NCI-H128 (cell line): ENCODE measurements around the gene AAGAB.

Experiments used
- DNase-seq: peaks from one replicate; lab custom pipeline; 2025; ENCODE audit not compliant: unreplicated experiment; lab: John Stamatoyannopoulos, UW

Gene AAGAB

GRCh38 chr15:67174864-67175573, 79.4 kb downstream of the AAGAB start:
- no peak for DNase-seq

DNA sequence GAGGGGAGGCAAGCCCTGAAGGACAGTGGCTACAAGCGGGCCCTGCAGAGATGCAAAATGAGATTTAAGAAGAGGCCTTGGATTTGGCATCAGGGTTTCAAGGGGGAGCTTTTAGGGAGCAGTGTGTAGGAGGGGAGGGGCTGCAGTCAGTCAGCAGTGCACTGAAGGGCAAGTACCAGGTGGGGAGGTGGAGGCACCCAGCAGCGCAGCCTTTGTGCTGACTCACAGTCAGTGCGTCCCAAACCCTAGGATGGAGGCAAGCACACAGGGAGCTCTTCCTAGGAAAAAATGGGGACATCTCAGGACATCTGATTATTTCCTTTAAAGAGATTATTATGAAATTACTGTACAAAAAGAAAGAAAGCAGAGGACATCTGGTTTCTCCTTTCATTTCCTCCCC, 80.0 kb downstream of the AAGAB start:
- DNase-seq, result no peak

GRCh38 chr15:67173786-67174185, 80.7 kb downstream of the AAGAB start:
- no peak for DNase-seq

DNA sequence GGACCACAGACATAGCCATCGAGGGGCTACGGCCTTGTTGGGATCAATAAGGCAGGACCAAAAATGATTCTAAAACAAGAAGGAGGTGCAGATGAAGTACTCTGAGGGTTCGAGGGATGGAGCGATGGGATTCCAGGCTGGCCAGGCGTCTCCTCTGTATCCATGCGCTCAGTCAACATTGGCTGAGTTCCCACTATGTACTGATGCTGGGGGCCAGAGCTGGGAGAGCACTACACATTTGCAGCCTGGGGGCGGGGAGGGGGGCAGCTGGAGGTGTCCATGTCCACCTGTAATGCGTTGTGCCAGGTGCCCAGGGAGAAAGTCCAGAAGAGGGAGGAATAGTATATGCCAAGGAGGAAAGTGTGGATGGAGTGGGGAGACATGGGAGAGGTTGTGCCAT, 81.5 kb downstream of the AAGAB start:
- no peak for DNase-seq

GRCh38 chr15:67172172-67172571, 82.3 kb downstream of the AAGAB start:
- no peak for DNase-seq

- no peak for DNase-seq
These were observed 83.0 kb downstream of the AAGAB start for GRCh38 chr15:67171471-67171870.

DNA sequence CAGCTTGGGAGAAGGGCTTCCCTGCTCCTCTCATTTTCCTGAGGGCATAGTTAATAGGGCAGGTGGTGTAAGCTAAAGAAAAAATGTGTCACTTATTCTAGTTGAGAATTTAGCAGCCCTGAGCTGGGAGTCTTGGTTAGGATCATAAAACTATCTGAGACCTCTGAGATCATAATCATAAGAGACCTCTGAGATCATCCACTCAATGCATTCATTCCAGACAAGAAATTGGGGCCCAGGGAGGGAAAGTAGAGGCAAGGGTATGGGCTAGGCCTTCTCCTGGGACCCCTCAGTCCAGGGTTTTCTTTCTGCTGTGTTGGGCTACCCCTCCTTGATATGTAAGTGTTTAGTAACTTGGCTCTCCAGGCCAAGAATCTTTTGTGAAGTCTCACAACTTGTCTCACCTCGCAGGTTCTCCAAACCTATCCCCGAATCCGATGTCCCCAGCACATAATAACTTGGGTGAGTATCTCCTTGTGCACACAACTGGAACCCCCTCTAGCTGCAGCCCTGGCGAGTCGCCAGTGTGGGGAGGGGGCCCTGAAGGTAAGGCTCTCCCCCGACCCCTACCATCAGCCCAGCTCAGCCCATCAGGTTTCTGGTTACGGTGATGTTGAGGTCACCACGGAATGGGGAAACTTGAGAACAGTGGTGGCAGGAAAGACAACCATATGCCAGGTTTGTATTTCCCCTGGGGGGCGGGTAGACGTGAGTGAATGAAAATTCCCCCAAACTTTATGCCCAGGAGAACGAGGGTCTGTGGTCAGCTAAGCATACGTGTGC, 84.1 kb downstream of the AAGAB start:
- no peak for DNase-seq

DNA sequence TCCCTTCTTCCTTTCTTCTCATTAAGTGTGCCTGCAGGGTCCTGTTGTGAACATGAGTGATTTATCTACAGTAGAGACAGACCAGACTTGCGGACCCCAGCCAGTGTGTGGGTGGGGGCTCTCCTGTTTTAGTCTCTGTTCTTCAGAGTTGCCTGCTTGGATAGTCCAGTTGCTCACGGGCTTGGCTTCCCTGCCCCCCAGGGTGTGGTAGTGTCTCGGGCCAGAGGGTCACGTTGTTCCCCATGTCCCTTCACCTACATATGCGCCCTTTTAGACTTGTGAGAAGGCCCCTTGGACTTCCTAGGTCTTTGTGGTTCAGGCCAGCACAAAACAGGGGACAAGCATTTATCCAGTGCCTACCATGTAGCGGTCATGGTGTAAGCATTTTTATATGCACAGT, 85.8 kb downstream of the AAGAB start:
- no peak for DNase-seq

DNA sequence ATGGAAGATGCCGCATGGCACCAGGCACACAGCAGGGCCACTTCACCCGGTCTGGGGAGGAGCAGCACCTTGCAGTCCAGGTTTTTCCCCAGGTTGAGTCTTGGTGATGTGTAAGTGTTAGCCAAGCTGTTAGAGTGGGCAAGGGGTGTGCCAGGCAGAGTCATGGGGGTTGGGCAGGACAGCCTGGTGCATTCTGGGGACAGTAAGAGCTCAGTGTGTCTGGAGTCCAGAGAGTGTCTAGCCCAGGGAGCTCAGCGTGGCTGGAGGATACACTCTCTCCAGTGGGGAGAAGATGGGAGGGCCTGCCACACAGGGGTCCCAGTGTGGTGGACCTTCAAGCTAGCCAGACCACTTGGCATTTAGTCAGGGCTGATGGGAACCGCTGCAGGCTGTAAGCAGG, 87.4 kb downstream of the AAGAB start:
- DNase-seq, result no peak

DNA sequence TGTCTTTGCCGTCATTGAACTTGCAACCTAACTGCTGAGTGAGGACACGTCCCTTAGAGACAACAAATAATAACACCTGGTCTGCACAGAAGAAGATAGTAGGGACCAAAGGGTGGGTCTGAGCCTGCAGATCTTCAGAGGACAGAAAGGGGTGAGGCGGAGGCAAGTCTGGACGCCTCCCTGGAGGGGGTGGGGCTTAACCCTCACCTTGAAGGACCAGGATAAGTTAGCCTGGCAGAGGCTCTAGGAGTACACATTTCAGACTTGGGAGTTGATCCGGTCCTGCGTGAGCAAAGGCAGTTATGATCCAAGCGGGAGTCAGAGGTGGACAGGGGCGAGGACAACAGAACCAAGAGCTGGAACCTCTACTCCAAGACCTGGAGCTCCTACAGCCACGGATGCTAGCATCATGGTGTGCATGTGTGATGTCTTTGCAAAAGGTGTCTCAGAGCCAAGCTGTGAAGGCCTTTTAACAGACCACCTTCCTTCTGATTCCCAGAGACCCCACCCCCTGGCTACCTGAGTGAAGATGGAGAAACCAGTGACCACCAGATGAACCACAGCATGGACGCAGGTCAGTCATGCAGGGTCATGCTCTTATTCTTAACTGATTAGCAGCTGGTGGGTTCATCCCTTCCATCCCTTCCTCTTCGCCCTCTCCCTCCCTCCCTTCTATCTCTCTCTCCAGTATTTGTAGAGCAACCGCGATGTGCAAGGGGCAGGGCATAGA, 88.0 kb downstream of the AAGAB start:
- DNase-seq, result no peak

DNA sequence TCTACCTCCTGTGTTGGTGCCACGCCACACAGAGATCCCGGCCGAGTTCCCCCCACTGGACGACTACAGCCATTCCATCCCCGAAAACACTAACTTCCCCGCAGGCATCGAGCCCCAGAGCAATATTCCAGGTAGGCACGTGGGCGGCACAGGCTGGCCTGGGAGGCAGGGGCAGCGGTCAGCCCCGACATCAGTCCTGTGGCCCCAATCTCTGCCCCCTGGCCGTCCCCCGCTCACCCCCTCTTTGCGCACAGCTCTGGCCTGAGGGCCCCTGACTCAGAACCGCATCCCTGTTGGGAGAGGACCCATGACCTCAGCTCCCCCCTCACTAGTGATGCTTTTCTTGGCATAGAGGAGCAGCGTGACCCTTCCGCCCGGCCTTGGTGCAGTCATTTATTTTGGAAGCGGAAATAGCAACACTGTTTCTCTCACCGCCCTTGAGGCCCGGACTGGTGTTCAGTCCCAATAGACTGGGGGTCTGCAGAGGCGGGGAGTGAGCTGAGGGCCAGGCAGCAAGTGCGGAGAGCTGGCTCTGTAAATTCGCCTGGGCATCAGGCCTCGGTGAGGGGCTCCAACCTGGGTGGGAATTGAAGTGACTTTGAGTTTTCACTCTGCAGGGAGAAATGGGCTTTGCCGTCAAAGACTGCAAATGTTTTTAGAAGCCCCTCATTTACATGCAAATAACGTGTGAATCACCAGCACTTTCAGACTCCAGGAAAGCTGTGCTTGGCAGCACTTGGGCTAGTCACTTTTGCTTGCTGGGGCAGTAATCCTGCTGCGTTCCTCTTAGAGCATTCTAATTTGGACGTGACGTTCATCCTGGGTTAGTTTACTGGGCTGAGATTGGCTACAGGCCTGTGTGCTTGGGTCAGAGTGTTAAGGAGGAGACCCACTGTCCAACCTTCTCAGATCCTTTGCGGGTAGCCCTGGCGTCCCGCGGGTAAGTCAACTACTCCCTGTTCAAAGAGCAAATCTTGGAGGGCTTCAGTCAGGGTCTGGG, 88.9 kb downstream of the AAGAB start:
- DNase-seq, result no peak

GRCh38 chr15:67164811-67165253, 89.6 kb downstream of the AAGAB start:
- DNase-seq, result no peak

DNA sequence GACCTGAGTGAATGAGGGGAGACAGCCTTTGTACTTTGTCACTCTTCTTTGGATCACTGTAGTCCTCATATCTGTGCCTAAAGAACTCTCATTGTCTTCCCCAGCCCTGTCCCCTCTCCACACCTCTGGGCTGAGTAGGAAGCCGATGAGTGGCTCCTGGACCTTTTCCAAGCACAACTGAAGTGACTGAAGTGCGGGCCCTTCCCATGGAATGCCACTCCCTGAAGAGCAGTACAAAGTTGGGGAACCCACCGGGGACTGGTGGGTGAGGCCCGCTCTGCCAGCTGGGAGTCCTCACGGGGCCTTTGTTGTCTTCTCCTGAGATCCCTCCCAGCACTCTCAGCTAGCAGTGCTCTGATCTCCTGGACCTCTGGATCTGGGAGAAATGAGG, 90.1 kb downstream of the AAGAB start:
- no peak for DNase-seq

DNA sequence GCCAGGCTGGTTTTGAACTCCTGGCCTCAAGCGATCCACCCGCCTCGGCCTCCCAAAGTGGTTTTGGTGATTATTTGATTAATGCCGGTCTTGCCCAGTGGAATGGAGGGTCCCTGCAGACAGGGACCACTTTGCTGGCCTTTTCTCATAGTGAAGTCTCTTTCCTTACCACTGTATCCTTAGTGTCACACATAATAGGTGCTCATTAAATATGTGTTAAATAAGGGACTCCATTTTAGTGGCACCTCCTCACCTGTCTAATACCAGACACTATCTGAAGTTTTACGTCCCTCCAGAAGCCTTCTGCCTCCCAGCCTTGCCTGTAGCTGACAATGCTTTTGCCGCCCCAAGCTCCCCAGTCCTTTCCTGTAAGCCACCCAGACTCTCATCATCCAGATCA, 91.3 kb downstream of the AAGAB start:
- DNase-seq, result no peak

GRCh38 chr15:67161881-67162280, 92.6 kb downstream of the AAGAB start:
- DNase-seq, result no peak

DNA sequence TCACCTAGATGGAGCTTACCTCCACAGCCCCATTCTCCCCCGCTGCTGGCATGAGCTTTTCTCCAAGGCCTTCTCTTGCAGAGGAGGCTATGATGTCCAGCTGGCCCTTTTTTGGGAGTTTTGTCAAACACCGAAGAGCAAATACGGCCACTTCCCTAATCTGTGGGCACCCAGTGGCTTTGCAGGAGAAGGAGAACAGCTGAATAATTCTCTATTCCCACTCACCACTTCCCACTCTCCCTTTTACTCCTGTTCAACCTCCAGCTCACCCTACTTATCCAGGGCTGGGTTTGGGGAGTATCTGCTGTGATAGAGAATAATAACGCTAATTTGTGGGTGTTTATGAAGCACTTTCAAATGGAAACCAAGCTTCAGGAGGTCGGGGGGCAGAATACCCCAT, 93.0 kb downstream of the AAGAB start:
- no peak for DNase-seq

- no peak for DNase-seq
These were observed 96.1 kb downstream of the AAGAB start for GRCh38 chr15:67158367-67158766.

DNA sequence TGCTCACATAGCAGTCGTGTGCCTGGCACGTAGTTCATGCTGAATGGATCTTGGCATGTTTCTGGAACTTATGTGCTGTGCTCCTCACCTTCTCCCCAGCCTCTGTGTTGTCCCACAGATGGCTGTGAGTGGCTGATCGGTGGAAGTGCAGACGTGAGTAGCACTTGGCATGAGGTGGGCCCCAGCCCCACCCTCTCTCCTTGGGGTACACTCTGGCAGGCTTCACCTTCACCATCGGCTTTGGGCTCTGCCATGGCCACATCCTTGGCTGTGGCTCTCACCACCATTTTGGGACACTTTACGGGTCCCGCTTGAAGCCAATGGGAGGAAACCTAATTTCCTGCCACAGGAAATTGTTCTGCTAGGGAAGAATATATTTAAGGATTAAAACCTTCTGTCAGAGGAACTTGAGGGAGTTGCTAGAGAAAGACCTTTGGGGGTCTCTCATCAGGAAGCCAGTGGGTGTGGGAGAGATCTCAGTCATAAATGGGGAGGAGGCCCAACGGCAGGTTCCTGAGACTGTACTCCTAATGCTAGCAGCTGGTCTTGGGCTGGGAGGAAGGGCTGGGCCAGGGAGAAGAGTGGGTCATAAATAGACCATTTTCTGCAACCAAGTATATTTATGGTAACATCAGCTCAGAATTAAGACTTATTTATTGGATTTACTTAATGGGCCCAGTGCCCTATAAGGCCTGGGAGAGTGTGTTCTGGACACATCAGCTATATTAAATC, 96.8 kb downstream of the AAGAB start:
- no peak for DNase-seq

DNA sequence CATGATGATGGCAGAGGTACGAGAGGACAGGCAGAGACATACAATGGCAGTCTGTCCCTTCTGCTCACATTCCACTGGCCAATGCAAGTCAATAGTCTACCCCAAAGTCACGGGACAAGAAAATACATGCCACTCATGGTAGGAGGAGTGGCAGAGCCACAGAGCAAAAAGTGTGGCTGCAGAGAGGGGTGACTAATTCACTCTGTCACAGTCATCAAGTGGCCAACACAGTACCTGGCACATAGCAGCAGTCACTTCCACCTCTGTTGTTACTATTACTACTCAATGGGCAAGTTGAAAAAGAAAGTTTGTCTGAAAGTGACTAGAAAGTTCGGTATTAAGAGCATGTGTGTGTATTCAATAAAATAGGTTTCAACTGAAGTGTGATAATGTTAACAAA, 97.6 kb downstream of the AAGAB start:
- DNase-seq, result no peak

DNA sequence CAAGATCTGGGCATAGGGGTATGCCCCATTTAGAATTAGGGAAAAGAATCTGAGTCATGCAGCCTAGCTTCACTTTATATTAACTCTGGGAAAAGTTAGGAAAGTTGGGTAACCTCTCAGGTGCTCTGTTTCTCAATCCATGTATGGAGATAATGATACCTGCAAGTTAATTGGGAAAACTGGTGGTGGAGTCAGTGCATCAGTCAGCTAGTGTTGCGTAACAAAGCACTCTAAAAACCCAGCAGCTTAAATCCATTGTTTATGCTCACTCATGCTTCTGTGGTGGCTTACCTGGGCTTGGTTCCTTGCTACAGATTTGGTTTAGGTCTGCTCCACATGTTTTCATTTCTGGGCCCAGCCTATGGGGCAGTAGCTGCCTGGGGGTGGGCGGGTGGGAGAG, 98.0 kb downstream of the AAGAB start:
- DNase-seq, result no peak
